Ovary (tissue), 3 donors: Measurements from ENCODE around the gene RPL13.

Experiments
- EP300 ChIP-seq: sonication (generic); formaldehyde crosslinking; IDR thresholded peaks from one replicate; pipeline ENCODE4 v1.6.1; 2017; ENCODE audit warnings: antibody characterized with exemption
- POLR2A ChIP-seq: fragments of 450-650 bp; IDR thresholded peaks from one replicate; pipeline ENCODE4 v1.6.1; 2017; ENCODE audit warnings: antibody characterized with exemption, mild to moderate bottlenecking, moderate library complexity
- TF ChIP-seq, protein P1 (sequence below), 3 donors: fragments of 450-650 bp in 2 of 3; fragments of 200-600 bp in 1 of 3; IDR thresholded peaks; one replicate each; pipeline versions ENCODE4 v1.5.1 to v1.8.0; 2016 to 2022; ENCODE audit warnings: antibody characterized with exemption in 3 of 3, mild to moderate bottlenecking in 1 of 3
- donor health status: DM: no; HTN: no; CAD: no.

DNA sequence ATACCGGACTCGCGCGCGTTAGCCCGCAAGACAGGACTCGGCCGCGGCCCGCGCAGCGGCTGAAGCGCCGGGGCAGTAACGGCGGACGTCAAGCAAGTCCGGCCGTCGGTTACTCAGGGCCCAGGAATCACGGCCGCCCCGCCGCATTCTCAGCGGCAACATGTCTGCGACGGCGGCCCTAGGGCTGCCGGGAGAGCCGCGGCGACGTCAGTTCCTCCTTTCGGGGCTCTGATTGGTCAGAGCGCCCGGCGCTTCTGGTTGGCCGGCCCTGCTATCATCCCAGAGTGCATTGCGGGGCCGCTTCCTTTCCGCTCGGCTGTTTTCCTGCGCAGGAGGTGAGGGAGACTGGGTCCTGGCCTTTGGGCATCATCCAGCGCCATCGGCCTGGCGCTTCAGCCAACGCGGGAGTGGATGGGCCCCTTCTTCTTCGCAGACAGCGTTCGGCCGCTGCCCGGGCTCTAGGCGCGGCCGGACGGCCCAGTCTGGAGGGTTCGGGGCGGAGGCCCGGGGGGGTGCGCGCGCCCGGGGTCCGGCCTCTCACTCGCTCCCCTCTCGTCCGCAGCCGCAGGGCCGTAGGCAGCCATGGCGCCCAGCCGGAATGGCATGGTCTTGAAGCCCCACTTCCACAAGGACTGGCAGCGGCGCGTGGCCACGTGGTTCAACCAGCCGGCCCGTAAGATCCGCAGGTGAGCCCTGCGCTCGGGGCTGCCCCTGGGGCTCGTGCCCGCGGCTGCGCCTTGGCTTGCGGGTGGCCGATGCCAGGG lies at the start of gene RPL13:
- TF ChIP-seq, protein P1, sequence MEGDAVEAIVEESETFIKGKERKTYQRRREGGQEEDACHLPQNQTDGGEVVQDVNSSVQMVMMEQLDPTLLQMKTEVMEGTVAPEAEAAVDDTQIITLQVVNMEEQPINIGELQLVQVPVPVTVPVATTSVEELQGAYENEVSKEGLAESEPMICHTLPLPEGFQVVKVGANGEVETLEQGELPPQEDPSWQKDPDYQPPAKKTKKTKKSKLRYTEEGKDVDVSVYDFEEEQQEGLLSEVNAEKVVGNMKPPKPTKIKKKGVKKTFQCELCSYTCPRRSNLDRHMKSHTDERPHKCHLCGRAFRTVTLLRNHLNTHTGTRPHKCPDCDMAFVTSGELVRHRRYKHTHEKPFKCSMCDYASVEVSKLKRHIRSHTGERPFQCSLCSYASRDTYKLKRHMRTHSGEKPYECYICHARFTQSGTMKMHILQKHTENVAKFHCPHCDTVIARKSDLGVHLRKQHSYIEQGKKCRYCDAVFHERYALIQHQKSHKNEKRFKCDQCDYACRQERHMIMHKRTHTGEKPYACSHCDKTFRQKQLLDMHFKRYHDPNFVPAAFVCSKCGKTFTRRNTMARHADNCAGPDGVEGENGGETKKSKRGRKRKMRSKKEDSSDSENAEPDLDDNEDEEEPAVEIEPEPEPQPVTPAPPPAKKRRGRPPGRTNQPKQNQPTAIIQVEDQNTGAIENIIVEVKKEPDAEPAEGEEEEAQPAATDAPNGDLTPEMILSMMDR (IDR thresholded peaks at IDR 0.05) = peak in 1 of 3 donors; percentile 5
- TF ChIP-seq POLR2A (peak; percentile 98), EP300 (peak; percentile 34)
